Astrocyte of the spinal cord (primary cell): ENCODE results near the gene KCNIP3.

Experiments used
- DNase-seq: peaks from one replicate; pipeline ENCODE4 v3.0.0; 2011; ENCODE audit warnings: low read depth, low spot score
- H3K4me3 ChIP-seq: 2 replicates; pipeline ENCODE4 v1.5.1; 2011; ENCODE audit warnings: low read depth, mild to moderate bottlenecking, low read length, moderate library complexity
- in situ Hi-C: cut with HindIII; loops from 2 replicates; pipeline ENCODE4 v1.10.0; 2017; ENCODE audit warnings: low sequenced_read_pairs
- TF ChIP-seq, protein P1 (sequence below): IDR thresholded peaks from 2 replicates; pipeline ENCODE4 v1.5.1; 2012; ENCODE audit warnings: low read depth, mild to moderate bottlenecking, low read length, inconsistent platforms

The KCNIP3 gene

DNA sequence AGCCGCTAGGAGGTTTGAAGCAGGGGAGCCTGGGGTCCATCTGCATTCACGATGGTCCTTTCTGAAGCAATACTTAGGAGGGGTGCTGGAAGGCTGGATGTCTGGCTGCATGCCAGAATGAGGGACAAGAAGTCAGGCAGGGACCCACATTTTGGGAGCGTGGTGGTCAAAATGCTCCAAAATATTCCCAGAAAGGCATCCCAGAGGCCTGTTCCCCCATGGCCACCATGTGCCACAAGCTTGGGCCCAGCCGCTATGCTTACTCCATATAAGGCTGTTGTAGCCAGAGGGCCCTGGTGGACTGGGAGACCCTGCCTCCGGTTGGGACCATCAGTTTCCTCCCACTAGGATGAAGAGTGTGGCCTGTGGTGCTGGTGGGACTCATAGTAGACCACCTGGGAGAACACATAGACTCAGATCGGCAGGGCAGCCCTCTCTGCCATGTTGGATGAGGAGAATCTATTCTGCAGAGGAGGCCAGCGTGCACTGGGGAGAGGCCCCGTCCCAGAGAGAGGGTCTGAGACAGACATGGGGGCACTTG is 26.5 kb upstream of the KCNIP3 start:
- TF ChIP-seq, protein P1, sequence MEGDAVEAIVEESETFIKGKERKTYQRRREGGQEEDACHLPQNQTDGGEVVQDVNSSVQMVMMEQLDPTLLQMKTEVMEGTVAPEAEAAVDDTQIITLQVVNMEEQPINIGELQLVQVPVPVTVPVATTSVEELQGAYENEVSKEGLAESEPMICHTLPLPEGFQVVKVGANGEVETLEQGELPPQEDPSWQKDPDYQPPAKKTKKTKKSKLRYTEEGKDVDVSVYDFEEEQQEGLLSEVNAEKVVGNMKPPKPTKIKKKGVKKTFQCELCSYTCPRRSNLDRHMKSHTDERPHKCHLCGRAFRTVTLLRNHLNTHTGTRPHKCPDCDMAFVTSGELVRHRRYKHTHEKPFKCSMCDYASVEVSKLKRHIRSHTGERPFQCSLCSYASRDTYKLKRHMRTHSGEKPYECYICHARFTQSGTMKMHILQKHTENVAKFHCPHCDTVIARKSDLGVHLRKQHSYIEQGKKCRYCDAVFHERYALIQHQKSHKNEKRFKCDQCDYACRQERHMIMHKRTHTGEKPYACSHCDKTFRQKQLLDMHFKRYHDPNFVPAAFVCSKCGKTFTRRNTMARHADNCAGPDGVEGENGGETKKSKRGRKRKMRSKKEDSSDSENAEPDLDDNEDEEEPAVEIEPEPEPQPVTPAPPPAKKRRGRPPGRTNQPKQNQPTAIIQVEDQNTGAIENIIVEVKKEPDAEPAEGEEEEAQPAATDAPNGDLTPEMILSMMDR: no peak
- no peak overlapping the region for H3K4me3 ChIP-seq
- no peak for DNase-seq
- in situ Hi-C loops: no loop called here

DNA sequence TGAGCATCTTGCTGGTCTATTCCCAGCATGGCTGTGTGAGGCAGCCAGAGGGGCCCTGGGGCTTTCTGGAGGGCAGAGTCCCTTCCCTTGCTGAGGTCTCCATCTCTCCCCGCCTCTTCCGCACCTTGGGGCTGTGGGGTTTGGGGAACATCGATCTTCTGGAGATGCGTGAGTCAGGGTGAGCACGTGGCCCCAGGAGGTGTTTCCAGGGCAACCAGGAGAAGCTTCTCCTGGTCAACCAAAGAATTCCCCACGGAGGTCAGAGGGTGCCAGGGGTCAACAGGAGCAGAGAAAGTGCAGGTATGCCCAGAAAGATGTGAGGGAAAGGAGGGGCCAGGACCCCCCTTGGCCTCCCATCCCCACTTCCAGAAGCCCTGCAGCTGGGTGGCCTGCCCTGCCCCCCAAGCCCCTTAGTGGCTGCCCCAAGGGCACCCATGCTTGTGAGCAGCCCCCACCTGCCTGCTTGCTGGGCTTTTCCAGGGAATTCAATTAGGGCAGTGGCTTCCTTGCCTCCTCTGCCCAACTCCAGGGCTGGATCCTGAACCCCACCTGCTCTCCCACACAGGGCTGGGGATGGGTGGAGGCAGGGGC is 25.7 kb upstream of the KCNIP3 start:
- no peak overlapping the region for H3K4me3 ChIP-seq
- in situ Hi-C loops: no loop called here
- DNase-seq: no peak
- TF ChIP-seq, protein P1: no peak

DNA sequence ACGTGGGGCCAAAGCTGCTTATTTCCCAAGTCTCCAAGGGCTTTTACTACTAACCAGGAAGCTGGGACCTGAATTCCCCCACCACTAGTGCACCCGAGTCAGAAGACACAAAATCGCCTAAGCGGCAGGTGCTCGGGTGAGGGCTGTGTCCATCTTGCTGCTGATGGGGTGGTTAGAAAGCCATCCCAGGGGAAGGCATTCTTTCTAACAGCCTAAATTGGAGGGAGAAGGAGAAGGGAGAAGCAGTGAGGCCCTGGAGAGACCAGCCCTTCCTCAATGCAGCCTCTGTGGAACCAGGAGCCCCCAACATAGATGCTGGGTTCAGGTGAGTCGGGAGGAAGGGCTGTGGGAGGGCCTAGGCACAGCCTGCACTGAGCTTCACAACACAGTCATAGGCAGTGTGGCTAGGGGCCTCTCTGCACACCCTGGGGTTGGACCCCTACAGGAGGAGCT is 24.8 kb upstream of the KCNIP3 start:
- TF ChIP-seq, protein P1: no peak
- DNase-seq: no peak
- in situ Hi-C loops: no loop called here
- no peak overlapping the region for H3K4me3 ChIP-seq

DNA sequence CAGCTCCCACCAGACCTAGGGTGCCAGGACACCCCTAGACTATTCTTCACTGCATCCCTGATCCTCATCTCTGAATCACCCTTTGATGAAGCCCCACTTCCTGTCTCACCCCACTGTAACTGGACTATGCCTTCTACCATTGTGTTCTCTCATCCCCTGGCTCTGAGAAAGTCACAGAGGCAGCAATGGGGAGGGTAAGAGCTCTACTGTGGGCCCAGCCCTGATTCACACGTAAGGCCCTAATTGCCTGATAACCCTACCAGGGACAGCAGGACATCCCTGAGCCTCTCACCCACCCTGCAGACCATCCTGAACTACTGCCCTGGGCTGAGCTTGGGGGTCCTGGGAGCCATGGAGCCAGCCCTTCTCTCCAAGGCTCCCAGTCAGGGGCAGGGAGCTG is 24.4 kb upstream of the KCNIP3 start:
- in situ Hi-C loops: no loop called here
- TF ChIP-seq, protein P1: no peak

DNA sequence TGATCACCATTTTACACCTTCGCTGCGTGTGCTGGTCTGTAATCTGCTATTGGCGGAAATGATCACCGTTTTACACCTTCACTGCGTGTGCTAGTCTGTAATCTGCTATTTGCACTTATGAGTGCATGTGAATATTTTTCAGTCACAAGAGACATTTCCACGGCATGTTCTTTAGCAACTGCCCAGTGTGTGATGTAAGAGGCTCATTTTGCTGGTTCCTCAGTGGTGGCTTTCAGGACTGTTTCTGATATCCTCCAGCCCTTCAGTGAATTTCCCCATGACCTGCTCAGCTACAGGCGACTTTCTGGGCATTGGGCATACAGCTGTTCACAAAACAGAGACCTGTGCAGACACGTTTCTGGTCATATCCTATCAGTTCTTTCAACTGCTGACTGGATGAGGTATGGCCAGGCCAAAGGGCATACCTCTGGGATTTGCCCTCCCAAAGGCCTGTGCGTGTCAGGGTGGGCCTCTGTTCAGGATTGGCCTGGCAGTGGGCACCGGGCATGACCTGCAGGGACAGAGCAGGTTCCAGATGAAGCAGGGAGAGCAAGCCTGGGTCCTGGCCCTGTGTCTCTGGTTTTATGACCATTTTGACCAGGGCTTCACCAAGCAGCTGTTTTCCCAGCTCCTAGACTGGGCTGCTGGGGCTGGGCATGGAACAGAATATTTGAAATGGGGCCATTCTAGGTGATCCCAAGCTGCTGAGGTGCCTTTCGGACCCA is 23.4 kb upstream of the KCNIP3 start:
- in situ Hi-C loops: no loop called here
- H3K4me3 ChIP-seq: no peak overlapping the region
- TF ChIP-seq, protein P1: no peak
- no peak for DNase-seq

More for the DNA sequence above, 24.4 kb upstream of the KCNIP3 start:
- H3K4me3 ChIP-seq: no peak overlapping the region
- no peak for DNase-seq

DNA sequence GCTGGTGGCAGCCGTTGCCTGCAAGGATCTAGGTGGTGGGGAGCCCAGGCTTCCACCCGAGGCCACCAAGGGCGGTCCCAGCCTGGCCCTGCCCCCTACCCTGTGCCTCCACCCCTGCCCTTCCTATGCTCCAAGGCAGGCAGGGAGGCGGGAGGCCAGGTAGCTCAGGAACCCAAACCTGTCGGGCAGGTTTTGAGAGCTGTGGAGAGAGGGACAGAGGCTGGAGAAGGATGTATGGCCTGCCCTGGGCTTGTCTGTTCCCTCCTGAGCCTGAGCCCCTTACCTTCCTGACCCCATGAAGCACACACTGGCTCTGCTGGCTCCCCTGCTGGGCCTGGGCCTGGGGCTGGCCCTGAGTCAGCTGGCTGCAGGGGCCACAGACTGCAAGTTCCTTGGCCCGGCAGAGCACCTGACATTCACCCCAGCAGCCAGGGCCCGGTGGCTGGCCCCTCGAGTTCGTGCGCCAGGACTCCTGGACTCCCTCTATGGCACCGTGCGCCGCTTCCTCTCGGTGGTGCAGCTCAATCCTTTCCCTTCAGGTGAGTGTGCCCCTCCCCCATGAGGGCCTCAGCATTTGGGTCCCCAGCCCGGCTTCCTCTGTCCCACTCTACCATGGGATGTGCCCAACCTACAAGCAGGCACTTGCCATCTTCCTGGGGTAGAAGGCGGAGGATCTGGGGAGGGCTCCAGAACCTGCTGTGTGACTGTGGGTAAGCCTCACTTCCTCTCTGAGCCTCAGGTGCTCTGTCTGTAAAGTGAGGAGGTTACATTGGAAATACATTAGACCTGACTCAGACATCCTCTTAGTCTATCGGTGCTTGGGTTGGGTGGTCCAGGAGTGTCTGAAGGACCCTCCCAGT is 22.6 kb upstream of the KCNIP3 start, which contains the start of gene PROM2:
Gene PROM2, plus strand, starts transcription at position 159 of the 860 bp plus-strand sequence. Its CDS starts 137 bp downstream, at position 296.
- TF ChIP-seq, protein P1: no peak
- no peak within 1 kb of the TSS for H3K4me3 ChIP-seq
- in situ Hi-C loops: no loop called here
- no peak for DNase-seq
